Measurements from ENCODE around the gene SNRNP25. TPM values are rescaled to one million over a fixed set of nuclear protein-coding genes. Genes with fewer than 3 reads are reported as not detected.

Gene SNRNP25
- total and polyA plus RNA-seq, 9 of the 15 experiments (the other 6 are each of a cell fraction or from before 2014, with no cell fraction given): 59.0 to 176 (median 108) TPM

- TF ChIP-seq ZNF592 (IDR thresholded peaks at IDR 0.05) (0 out of 2 replicates have a peak, but pooled peaks have one; percentile 17), XRCC5 (IDR thresholded peaks at IDR 0.05; ENCODE audit: low read depth, low read length) (no peak), ZHX1 (conservative IDR thresholded peaks at IDR 0.05; ENCODE audit: low read length) (no peak), ZBTB49 (CRISPR knock-in tag; IDR thresholded peaks at IDR 0.05; ENCODE audit: borderline replicate concordance) (no peak), ZNF175 (CRISPR knock-in tag; IDR thresholded peaks at IDR 0.05; ENCODE audit: low read depth) (0 out of 2 replicates have a peak, but pooled peaks have one; percentile 2), ZKSCAN8 (CRISPR knock-in tag; IDR thresholded peaks at IDR 0.05) (no peak), CREM (IDR thresholded peaks at IDR 0.05; ENCODE audit: low read depth) (peak; percentile 50; the same call in 1 of the 2 replicates), RBFOX2 (IDR thresholded peaks at IDR 0.05; ENCODE audit: low read depth, low read length) (no peak), VEZF1 (CRISPR knock-in tag; IDR thresholded peaks at IDR 0.05) (peak; percentile 70), ZNF197 (CRISPR knock-in tag; IDR thresholded peaks at IDR 0.05; ENCODE audit: low read depth) (0 out of 2 replicates have a peak, but pooled peaks have one; percentile 52), HMGN3 (IDR thresholded peaks at IDR 0.05; ENCODE audit: borderline replicate concordance, extremely low read depth, insufficient read length, low read depth, low read length) (no peak), MAX (CRISPR knock-in tag; IDR thresholded peaks at IDR 0.05) (peak; percentile 6; the same call in 1 of the 2 replicates), ZNF212 (CRISPR knock-in tag; IDR thresholded peaks at IDR 0.05) (no peak)
Measured at GRCh38 chr16:76535-77272, 23.1 kb downstream of the SNRNP25 start (continued).
